Adrenal gland (tissue), 12 donors: ENCODE measurements around the gene BSPRY. TPM values are rescaled to one million over a fixed set of nuclear protein-coding genes. Genes with fewer than 3 reads are reported as not detected.

Experiments
- DNase-seq, 7 donors: peaks; one replicate each; pipeline ENCODE4 v3.0.0-alpha.2; 2019 to 2020
- H3K27ac ChIP-seq, 5 donors: fragments of 200-600 bp; sonication (generic) in 4 of 5; 1 replicate in 3 of 5; 2 replicates in 2 of 5; pipeline versions ENCODE4 v1.5.1 to v1.8.0; 2016 to 2020; ENCODE audit warnings: mild to moderate bottlenecking in 1 of 5
- H3K27me3 ChIP-seq: fragments of 200-600 bp; 2 replicates; pipeline ENCODE4 v1.8.0; 2021
- H3K36me3 ChIP-seq, 2 donors: fragments of 200-600 bp; replicated peaks in 1 of 2; 1 replicate in 1 of 2; 2 replicates in 1 of 2; pipeline versions ENCODE4 v1.5.1 to v1.8.0; 2018 to 2022
- H3K4me1 ChIP-seq, 2 donors: fragments of 200-600 bp; replicated peaks in 1 of 2; 1 replicate in 1 of 2; 2 replicates in 1 of 2; pipeline versions ENCODE4 v1.5.1 to v1.8.0; 2018 to 2021
- H3K4me3 ChIP-seq, 4 donors: fragments of 200-600 bp; sonication (generic) in 3 of 4; one replicate each; pipeline ENCODE4 v1.5.1; 2016 to 2018
- H3K9me3 ChIP-seq, 3 donors: fragments of 200-600 bp; sonication (generic) in 1 of 3; replicated peaks in 1 of 3; 1 replicate in 2 of 3; 2 replicates in 1 of 3; pipeline versions ENCODE4 v1.5.1 to v1.8.0; 2016 to 2021
- WGBS, 4 donors: extraction: QIAGEN DNeasy Blood & Tissue Kit in 2 of 4; methylation state at CpG; one replicate each; pipeline versions ENCODE4 v1.1.5 to v1.1.7; 2013 to 2017; 5-methylcytosine and 5-hydroxymethylcytosine counted together
- intact Hi-C, 2 donors: fragments of 100-400 bp; cut with DNase I; formaldehyde crosslinking; loops; one replicate each; pipeline versions ENCODE4 v1.14.1 to v1.15.0; 2022 to 2023
- polyA plus RNA-seq, 3 donors: library from polyadenylated mRNA; stranded (reverse); fragments of 200-250 nt in 2 of 3; fragments of 350-450 nt in 1 of 3; fragmentation: Illumina TruSeq in 1 of 3; extraction: RNeasy Lipid Tissue Mini Kit (QIAGEN cat#74804) in 1 of 3; gene quantifications; one replicate each; pipeline ENCODE4 v1.2.3, GENCODE V29; 2013 to 2014
- total RNA-seq, 9 donors: library from RNA; depleted of rRNA in 4 of 9; stranded (reverse); fragments of >200 nt in 4 of 9; fragments of 120-200 nt in 1 of 9; fragmentation: NEBNext Ultra II Directional in 1 of 9; extraction: Animal tissue kit (Norgen Biotek cat#: 25700) in 1 of 9; gene quantifications; one replicate each; pipeline versions ENCODE4 v1.1.0 to v1.2.4, GENCODE V29; 2013 to 2023
- TF ChIP-seq, protein P1 (sequence below), 6 experiments: fragments of 450-650 bp in 4 of 6; fragments of 200-600 bp in 2 of 6; sonication (generic) in 1 of 6; IDR thresholded peaks; 1 replicate in 5 of 6; 2 replicates in 1 of 6; pipeline versions ENCODE4 v1.5.1 to v1.8.0; 2016 to 2021; ENCODE audit warnings: antibody characterized with exemption in 6 of 6, mild to moderate bottlenecking in 2 of 6, moderate library complexity in 1 of 6
- donor health status: healthy with polysubstance abuse.
- donor health status: Bipolar disorder and iron deficiency.
- donor health status: DM: yes; HTN: yes; CAD: no.
- donor health status: DM: no; HTN: no; CAD: no.
- donor health status: DM: no; HTN: no; CAD: no.
- donor health status: DM: yes; HTN: yes; CAD: no.

BSPRY gene
- total and polyA plus RNA-seq, 12 donors: 0.89 to 18.6 (median 3.7) TPM

DNA sequence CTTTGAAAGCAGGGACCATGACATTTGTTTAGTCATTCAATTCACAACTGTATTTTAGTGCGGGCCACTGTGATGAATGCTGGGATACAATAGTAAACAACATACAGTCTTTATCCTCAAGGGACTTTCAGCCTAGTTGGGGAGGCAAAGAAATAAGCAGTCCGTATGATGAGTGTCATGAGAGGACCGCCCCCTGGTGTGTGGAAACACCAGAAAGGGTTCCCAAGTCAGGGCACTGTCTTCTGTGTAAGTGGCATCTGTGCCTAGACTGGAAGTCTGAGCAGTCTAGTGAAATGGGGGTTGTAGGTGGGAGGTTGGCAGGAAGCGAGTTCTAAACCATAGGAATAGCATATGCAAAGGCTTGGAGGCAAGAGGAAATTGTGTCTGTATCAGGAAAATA is 68.0 kb downstream of the BSPRY start:
- intact Hi-C loops: no loop called here
- Histone ChIP-seq H3K27me3 (no peaks in the 10 kb centered on the region), H3K9me3 (no peaks in the 10 kb centered on the region), H3K36me3 (no peaks in the 10 kb centered on the region), H3K4me1 (no peaks in the 10 kb centered on the region), H3K27ac (no peak overlapping the region), H3K4me3 (no peak overlapping the region)
- TF ChIP-seq, protein P1, sequence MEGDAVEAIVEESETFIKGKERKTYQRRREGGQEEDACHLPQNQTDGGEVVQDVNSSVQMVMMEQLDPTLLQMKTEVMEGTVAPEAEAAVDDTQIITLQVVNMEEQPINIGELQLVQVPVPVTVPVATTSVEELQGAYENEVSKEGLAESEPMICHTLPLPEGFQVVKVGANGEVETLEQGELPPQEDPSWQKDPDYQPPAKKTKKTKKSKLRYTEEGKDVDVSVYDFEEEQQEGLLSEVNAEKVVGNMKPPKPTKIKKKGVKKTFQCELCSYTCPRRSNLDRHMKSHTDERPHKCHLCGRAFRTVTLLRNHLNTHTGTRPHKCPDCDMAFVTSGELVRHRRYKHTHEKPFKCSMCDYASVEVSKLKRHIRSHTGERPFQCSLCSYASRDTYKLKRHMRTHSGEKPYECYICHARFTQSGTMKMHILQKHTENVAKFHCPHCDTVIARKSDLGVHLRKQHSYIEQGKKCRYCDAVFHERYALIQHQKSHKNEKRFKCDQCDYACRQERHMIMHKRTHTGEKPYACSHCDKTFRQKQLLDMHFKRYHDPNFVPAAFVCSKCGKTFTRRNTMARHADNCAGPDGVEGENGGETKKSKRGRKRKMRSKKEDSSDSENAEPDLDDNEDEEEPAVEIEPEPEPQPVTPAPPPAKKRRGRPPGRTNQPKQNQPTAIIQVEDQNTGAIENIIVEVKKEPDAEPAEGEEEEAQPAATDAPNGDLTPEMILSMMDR (IDR thresholded peaks at IDR 0.05): no peak
- WGBS, 4 donors: 79 to 86% (median 85%) methylated on average over 4 of the region's 4 CpGs
- no peak for DNase-seq

Other genes starting within 250 kb of the BSPRY start
- 10 to 100 TPM; 16.0 to 50.8 (median 23.0) TPM for gene SLC31A2, start 198.5 kb upstream of the BSPRY start, total RNA-seq
- 10 to 100 TPM in 2 of 3 donors, 1 to 10 TPM in 1; 9.1 to 20.8 (median 10.8) TPM for gene SLC31A2, start 198.5 kb upstream of the BSPRY start, polyA plus RNA-seq
- gene FKBP15, start 128.3 kb upstream of the BSPRY start, total RNA-seq: 10 to 100 TPM; 22.2 to 38.1 (median 29.0) TPM
- gene FKBP15, start 128.3 kb upstream of the BSPRY start, polyA plus RNA-seq: 10 to 100 TPM; 14.1 to 30.2 (median 16.0) TPM
- 10 to 100 TPM; 19.8 to 99.5 (median 32.3) TPM for gene SLC31A1, start 128.0 kb upstream of the BSPRY start, total RNA-seq
- 100 to 1,000 TPM in 1 of 3 donors, 10 to 100 TPM in 2; 10.2 to 105 (median 16.3) TPM for gene SLC31A1, start 128.0 kb upstream of the BSPRY start, polyA plus RNA-seq
- 10 to 100 TPM; 25.7 to 44.7 (median 28.7) TPM for gene CDC26, start 74.0 kb upstream of the BSPRY start, total RNA-seq
- 10 to 100 TPM; 26.7 to 63.7 (median 29.8) TPM for gene CDC26, start 74.0 kb upstream of the BSPRY start, polyA plus RNA-seq
- 10 to 100 TPM; 14.3 to 46.3 (median 23.1) TPM for gene PRPF4, start 73.9 kb upstream of the BSPRY start, total RNA-seq
- gene PRPF4, start 73.9 kb upstream of the BSPRY start, polyA plus RNA-seq: 10 to 100 TPM in 2 of 3 donors, 1 to 10 TPM in 1; 9.6 to 37.9 (median 11.7) TPM
- gene RNF183, start 46.2 kb upstream of the BSPRY start, total RNA-seq: under 1 TPM in 1 of 9 donors, not detected in 8; 0.11 TPM
- under 1 TPM; 0.24 to 0.48 (median 0.29) TPM for gene RNF183, start 46.2 kb upstream of the BSPRY start, polyA plus RNA-seq
- gene WDR31, start 9.3 kb upstream of the BSPRY start, total RNA-seq: 10 to 100 TPM in 2 of 9 donors, 1 to 10 TPM in 7; 3.1 to 16.5 (median 7.0) TPM
- gene WDR31, start 9.3 kb upstream of the BSPRY start, polyA plus RNA-seq: 10 to 100 TPM in 1 of 3 donors, 1 to 10 TPM in 2; 5.8 to 12.0 (median 9.3) TPM
- gene HDHD3, start 27.4 kb downstream of the BSPRY start, total RNA-seq: 100 to 1,000 TPM; 117 to 343 (median 208) TPM
- gene HDHD3, start 27.4 kb downstream of the BSPRY start, polyA plus RNA-seq: 100 to 1,000 TPM in 2 of 3 donors, 10 to 100 TPM in 1; 89.1 to 300 (median 180) TPM
- gene ALAD, start 51.7 kb downstream of the BSPRY start, total RNA-seq: 100 to 1,000 TPM in 8 of 9 donors, 10 to 100 TPM in 1; 49.2 to 348 (median 242) TPM
- gene ALAD, start 51.7 kb downstream of the BSPRY start, polyA plus RNA-seq: 100 to 1,000 TPM; 112 to 244 (median 150) TPM
- gene POLE3, start 61.1 kb downstream of the BSPRY start, total RNA-seq: 10 to 100 TPM; 40.2 to 73.5 (median 43.5) TPM
- gene POLE3, start 61.1 kb downstream of the BSPRY start, polyA plus RNA-seq: 10 to 100 TPM; 14.9 to 79.1 (median 23.6) TPM
- 1 to 10 TPM in 4 of 9 donors, under 1 TPM in 5; 0.65 to 2.3 (median 0.83) TPM for gene C9orf43, start 61.2 kb downstream of the BSPRY start, total RNA-seq
- gene C9orf43, start 61.2 kb downstream of the BSPRY start, polyA plus RNA-seq: 1 to 10 TPM; 1.8 to 5.1 (median 3.1) TPM
- 100 to 1,000 TPM in 3 of 9 donors, 10 to 100 TPM in 6; 42.9 to 126 (median 77.9) TPM for gene RGS3, start 114.2 kb downstream of the BSPRY start, total RNA-seq
- gene RGS3, start 114.2 kb downstream of the BSPRY start, polyA plus RNA-seq: 10 to 100 TPM; 34.5 to 64.9 (median 53.5) TPM